Astrocyte (in vitro differentiated cells and primary cell): ENCODE data around the gene NKAIN4. TPM values are rescaled to one million over a fixed set of nuclear protein-coding genes. Genes with fewer than 3 reads are reported as not detected.

ENCODE experiments used
- DNase-seq: peaks from one replicate; pipeline ENCODE4 v3.0.0-alpha.2; 2010; ENCODE audit warnings: low read depth
- FAIRE-seq: peaks from 2 replicates; lab custom pipeline; 2011; peaks lifted over from hg19 to GRCh38; lab: Jason Lieb, UNC
- H2AFZ ChIP-seq: 2 replicates; pipeline ENCODE4 v1.6.0; 2012; ENCODE audit warnings: low read depth, low read length, inconsistent platforms
- H3K27ac ChIP-seq: 2 replicates; pipeline ENCODE4 v1.5.1; 2011; ENCODE audit warnings: low read depth, low read length, inconsistent platforms
- H3K27me3 ChIP-seq: 2 replicates; pipeline ENCODE4 v1.6.0; 2011; ENCODE audit warnings: low read length, inconsistent platforms; ENCODE audit not compliant: insufficient read depth
- H3K36me3 ChIP-seq: 2 replicates; pipeline ENCODE4 v1.5.1; 2011; ENCODE audit warnings: low read length, inconsistent platforms; ENCODE audit not compliant: insufficient read depth
- H3K4me1 ChIP-seq: 2 replicates; pipeline ENCODE4 v1.5.1; 2011; ENCODE audit warnings: low read length, inconsistent platforms; ENCODE audit not compliant: insufficient read depth
- H3K4me2 ChIP-seq: 2 replicates; pipeline ENCODE4 v1.6.0; 2012; ENCODE audit warnings: low read length, inconsistent platforms
- H3K4me3 ChIP-seq: 2 replicates; pipeline ENCODE4 v1.5.1; 2011; ENCODE audit warnings: low read depth, mild to moderate bottlenecking, low read length, inconsistent platforms; ENCODE audit not compliant: insufficient read depth
- H3K79me2 ChIP-seq: 2 replicates; pipeline ENCODE4 v1.6.0; 2012; ENCODE audit warnings: mild to moderate bottlenecking, low read length, inconsistent platforms; ENCODE audit not compliant: insufficient read depth
- H3K9ac ChIP-seq: 2 replicates; pipeline ENCODE4 v1.6.0; 2012; ENCODE audit warnings: mild to moderate bottlenecking, low read length, inconsistent platforms
- H3K9me3 ChIP-seq: 2 replicates; pipeline ENCODE4 v1.5.1; 2012; ENCODE audit warnings: low read depth, mild to moderate bottlenecking, low read length, inconsistent platforms; ENCODE audit not compliant: insufficient read depth
- H4K20me1 ChIP-seq: 2 replicates; pipeline ENCODE4 v1.6.0; 2012; ENCODE audit warnings: low read length, inconsistent platforms; ENCODE audit not compliant: insufficient read depth
- H3K27ac Mint-ChIP-seq: one replicate; pipeline ENCODE4 v1.8.0; 2021; ENCODE audit warnings: mild to moderate bottlenecking, mixed read lengths; ENCODE audit not compliant: unreplicated experiment
- H3K27me3 Mint-ChIP-seq: one replicate; pipeline ENCODE4 v1.8.0; 2021; ENCODE audit warnings: low read depth, mixed read lengths; ENCODE audit not compliant: unreplicated experiment
- H3K36me3 Mint-ChIP-seq: one replicate; pipeline ENCODE4 v1.8.0; 2021; ENCODE audit warnings: low read depth, mixed read lengths; ENCODE audit not compliant: unreplicated experiment
- H3K4me1 Mint-ChIP-seq: one replicate; pipeline ENCODE4 v1.8.0; 2021; ENCODE audit warnings: low read depth, mixed read lengths; ENCODE audit not compliant: unreplicated experiment
- H3K4me3 Mint-ChIP-seq: one replicate; pipeline ENCODE4 v1.8.0; 2021; ENCODE audit warnings: mild to moderate bottlenecking, moderate library complexity, mixed read lengths; ENCODE audit not compliant: unreplicated experiment
- H3K9me3 Mint-ChIP-seq: one replicate; pipeline ENCODE4 v1.8.0; 2021; ENCODE audit warnings: mild to moderate bottlenecking, mixed read lengths; ENCODE audit not compliant: unreplicated experiment
- CTCF ChIP-seq: IDR thresholded peaks from 2 replicates; pipeline ENCODE4 v1.5.1; 2011; ENCODE audit warnings: low read depth, mild to moderate bottlenecking, inconsistent platforms, low read length, moderate library complexity; ENCODE audit not compliant: insufficient read depth
- EZH2 ChIP-seq: IDR thresholded peaks from 2 replicates; pipeline ENCODE4 v1.6.1; 2012; ENCODE audit warnings: mild to moderate bottlenecking, low read length, inconsistent platforms; ENCODE audit not compliant: insufficient read depth
- total RNA-seq: library from RNA; stranded (reverse); gene quantifications from 2 replicates; pipeline ENCODE4 v1.2.1, GENCODE V29; 2021

The NKAIN4 gene
- total RNA-seq, 1 donor from 2014 or later, result 162 TPM

GRCh38 chr20:63285636-63286615, 31.7 kb upstream of the NKAIN4 start:
- H3K4me3 Mint-ChIP-seq, result no peak overlapping the region
- H3K9me3 Mint-ChIP-seq, result no peaks in the 10 kb centered on the region
- Histone ChIP-seq H3K36me3 (peaks cover 7% of the 10 kb centered on the region), H3K27ac (no peak overlapping the region), H3K79me2 (peaks cover 26% of the 10 kb centered on the region), H3K9ac (no peak overlapping the region), H3K4me1 (no peaks in the 10 kb centered on the region), H3K27me3 (no peaks in the 10 kb centered on the region), H2AFZ (no peak overlapping the region), H4K20me1 (peaks cover 97% of the 10 kb centered on the region), H3K4me3 (no peak overlapping the region), H3K9me3 (no peaks in the 10 kb centered on the region), H3K4me2 (no peak overlapping the region)
- no peaks in the 10 kb centered on the region for H3K4me1 Mint-ChIP-seq
- peaks cover 3% of the 10 kb centered on the region for H3K36me3 Mint-ChIP-seq
- H3K27ac Mint-ChIP-seq, result no peak overlapping the region
- DNase-seq (no peak), FAIRE-seq (no peak)
- H3K27me3 Mint-ChIP-seq, result no peaks in the 10 kb centered on the region
- no peak for TF ChIP-seq CTCF
- no peak for TF ChIP-seq EZH2

DNA sequence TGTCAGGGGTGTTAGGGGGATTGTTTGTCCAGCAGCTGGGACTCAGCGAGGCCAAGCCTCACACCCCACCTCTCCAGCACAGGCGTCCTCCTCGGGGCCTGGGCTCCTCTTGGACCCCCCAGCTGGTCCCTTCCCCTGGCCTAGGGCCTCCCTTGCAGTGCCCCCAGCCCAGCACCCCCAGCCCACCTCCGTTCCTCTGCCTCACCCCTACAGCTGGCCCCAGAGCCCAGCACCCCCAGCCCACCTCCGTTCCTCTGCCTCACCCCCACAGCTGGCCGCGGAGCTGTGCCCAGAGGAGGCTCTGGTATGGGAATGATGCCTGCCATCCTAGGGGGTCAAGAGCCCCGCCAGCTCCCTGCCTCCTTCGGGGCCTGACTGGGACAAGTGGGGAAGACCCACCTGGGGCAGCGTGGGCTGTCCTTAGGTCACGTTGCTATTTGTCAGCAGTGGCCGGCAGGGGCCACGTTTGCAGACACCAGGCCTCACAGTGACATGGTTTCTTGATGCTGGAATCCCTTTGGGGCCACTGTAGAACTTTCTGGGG, 30.8 kb upstream of the NKAIN4 start:
- Histone ChIP-seq H3K4me1 (no peaks in the 10 kb centered on the region), H3K36me3 (peaks cover 14% of the 10 kb centered on the region), H4K20me1 (peaks cover 97% of the 10 kb centered on the region), H3K9me3 (no peaks in the 10 kb centered on the region), H3K27ac (no peak overlapping the region), H3K4me3 (no peak overlapping the region), H3K79me2 (peaks cover 35% of the 10 kb centered on the region), H3K4me2 (no peak overlapping the region), H3K27me3 (no peaks in the 10 kb centered on the region), H3K9ac (no peak overlapping the region), H2AFZ (no peak overlapping the region)
- H3K36me3 Mint-ChIP-seq, result peaks cover 9% of the 10 kb centered on the region
- FAIRE-seq (no peak), DNase-seq (no peak)
- no peak overlapping the region for H3K27ac Mint-ChIP-seq
- TF ChIP-seq CTCF (no peak), EZH2 (no peak)
- H3K27me3 Mint-ChIP-seq, result no peaks in the 10 kb centered on the region
- no peak overlapping the region for H3K4me3 Mint-ChIP-seq
- H3K9me3 Mint-ChIP-seq, result no peaks in the 10 kb centered on the region
- H3K4me1 Mint-ChIP-seq, result no peaks in the 10 kb centered on the region

DNA sequence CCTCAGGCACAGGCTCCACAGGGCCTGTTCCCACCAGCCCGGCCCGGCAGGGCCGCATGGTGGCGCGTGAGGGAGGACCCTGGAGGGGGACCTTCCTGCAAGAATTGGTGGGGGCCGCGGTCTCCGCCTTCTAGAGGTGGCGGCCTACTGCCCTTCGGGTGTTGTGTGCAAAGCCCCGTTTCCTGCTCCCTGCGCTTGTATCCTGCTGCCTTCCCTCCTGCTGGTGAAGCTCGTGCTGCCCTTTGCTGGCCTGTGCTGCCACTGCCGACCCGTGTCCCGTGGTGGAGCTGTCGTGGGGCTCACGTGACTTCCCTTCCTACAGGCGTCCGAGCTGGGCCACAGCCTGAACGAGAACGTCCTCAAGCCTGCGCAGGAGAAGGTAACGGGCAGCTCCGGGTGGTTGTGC, 30.3 kb upstream of the NKAIN4 start:
- peaks cover 97% of the 10 kb centered on the region for H4K20me1 ChIP-seq
- Mint-ChIP-seq H3K4me1 (no peaks in the 10 kb centered on the region), H3K36me3 (peaks cover 9% of the 10 kb centered on the region), H3K9me3 (no peaks in the 10 kb centered on the region), H3K27ac (peak overlapping the region; percentile 53), H3K27me3 (no peaks in the 10 kb centered on the region), H3K4me3 (no peak overlapping the region)
- H3K4me3 ChIP-seq, result no peak overlapping the region
- H3K27me3 ChIP-seq, result no peaks in the 10 kb centered on the region
- no peak overlapping the region for H3K4me2 ChIP-seq
- no peak overlapping the region for H2AFZ ChIP-seq
- no peak for FAIRE-seq
- H3K4me1 ChIP-seq, result no peaks in the 10 kb centered on the region
- no peak overlapping the region for H3K9ac ChIP-seq
- no peak for DNase-seq
- H3K9me3 ChIP-seq, result no peaks in the 10 kb centered on the region
- no peak for TF ChIP-seq EZH2
- TF ChIP-seq CTCF, result no peak
- peaks cover 38% of the 10 kb centered on the region for H3K79me2 ChIP-seq
- H3K27ac ChIP-seq, result no peak overlapping the region
- H3K36me3 ChIP-seq, result peaks cover 17% of the 10 kb centered on the region
